ENCODE results near the gene LIN37.
"Not testable (repeated sequence)": the region's sequence is repeated elsewhere in the genome, so short reads cannot be mapped to it uniquely, and the experiment has no call there.

The LIN37 gene

DNA sequence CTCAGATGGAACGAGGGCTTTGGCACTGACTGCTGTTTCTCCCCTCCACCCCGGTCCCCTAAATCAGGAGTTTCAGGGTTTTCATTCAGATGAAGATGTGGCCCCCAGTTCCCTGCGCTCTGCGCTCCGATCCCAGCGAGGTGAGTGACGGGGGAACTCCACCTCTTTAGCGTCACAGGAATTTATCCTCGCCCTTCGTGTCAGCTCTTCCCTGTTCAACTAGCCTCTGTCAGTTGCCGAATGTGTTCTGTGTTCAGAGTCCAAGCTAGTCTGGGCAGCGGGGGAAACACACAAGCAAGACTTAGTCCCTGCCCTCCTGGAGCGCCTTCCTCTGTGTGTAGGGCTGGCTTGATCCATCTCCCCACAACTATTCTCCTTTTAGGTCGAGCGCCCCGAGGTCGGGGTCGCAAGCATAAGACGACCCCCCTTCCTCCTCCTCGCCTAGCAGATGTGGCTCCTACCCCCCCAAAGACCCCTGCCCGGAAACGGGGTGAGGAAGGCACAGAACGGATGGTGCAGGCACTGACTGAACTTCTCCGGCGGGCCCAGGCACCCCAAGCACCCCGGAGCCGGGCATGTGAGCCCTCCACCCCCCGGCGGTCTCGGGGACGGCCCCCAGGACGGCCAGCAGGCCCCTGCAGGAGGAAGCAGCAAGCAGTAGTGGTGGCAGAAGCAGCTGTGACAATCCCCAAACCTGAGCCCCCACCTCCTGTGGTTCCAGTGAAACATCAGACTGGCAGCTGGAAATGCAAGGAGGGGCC lies 28.8 kb upstream of the LIN37 start:
- no peak for DNase-seq (ENCODE audit: low read depth)

DNA sequence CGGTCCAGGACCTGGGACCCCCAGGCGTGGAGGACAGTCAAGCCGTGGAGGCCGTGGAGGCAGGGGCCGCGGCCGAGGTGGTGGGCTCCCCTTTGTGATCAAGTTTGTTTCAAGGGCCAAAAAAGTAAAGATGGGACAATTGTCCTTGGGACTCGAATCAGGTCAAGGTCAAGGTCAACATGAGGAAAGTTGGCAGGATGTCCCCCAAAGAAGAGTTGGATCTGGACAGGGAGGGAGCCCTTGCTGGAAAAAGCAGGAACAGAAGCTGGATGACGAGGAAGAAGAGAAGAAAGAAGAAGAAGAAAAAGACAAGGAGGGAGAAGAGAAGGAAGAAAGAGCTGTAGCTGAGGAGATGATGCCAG lies 28.2 kb upstream of the LIN37 start:
- no peak for DNase-seq (ENCODE audit: low read depth)

DNA sequence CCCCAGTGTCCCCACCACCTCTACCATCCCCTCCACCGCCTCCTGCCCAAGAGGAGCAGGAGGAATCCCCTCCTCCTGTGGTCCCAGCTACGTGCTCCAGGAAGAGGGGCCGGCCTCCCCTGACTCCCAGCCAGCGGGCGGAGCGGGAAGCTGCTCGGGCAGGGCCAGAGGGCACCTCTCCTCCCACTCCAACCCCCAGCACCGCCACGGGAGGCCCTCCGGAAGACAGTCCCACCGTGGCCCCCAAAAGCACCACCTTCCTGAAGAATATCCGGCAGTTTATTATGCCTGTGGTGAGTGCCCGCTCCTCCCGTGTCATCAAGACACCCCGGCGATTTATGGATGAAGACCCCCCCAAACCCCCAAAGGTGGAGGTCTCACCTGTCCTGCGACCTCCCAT lies 27.7 kb upstream of the LIN37 start:
- DNase-seq (ENCODE audit: low read depth): no peak

DNA sequence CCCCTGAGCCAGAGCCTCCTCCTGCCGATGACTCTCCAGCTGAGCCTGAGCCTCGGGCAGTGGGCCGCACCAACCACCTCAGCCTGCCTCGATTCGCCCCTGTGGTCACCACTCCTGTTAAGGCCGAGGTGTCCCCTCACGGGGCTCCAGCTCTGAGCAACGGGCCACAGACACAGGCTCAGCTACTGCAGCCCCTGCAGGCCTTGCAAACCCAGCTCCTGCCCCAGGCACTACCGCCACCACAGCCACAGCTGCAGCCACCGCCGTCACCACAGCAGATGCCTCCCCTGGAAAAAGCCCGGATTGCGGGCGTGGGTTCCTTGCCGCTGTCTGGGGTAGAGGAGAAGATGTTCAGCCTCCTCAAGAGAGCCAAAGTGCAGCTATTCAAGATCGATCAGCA lies 27.0 kb upstream of the LIN37 start:
- DNase-seq (ENCODE audit: low read depth): no peak

DNA sequence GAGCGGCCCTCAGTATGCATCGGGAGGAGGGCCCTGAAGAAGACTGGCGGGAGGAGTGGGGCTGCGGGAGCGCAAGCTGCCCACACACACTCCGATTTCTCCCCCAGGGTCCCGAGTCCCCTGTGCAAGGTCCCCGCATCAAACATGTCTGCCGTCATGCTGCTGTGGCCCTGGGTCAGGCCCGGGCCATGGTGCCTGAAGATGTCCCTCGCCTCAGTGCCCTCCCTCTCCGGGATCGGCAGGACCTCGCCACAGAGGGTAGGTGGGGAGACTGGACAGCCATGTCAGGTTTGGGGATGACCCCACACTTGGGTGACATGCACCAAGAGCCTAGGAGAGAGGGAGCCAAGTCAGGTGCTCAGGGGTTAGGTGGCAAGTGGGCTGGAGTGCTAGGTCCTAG lies 25.9 kb upstream of the LIN37 start:
- no peak for DNase-seq (ENCODE audit: low read depth)

DNA sequence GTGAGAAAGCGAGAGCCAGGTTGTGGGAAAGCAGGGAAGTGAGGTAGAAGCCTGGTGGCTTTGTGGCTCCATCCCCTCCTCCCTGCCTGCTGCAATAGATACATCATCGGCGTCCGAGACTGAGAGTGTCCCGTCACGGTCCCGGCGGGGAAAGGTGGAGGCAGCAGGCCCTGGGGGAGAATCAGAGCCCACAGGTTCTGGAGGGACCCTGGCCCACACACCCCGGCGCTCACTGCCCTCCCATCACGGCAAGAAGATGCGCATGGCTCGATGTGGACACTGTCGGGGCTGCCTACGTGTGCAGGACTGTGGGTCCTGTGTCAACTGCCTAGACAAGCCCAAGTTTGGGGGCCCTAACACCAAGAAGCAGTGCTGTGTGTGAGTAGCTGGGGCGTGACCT lies 25.5 kb upstream of the LIN37 start:
- DNase-seq (ENCODE audit: low read depth): no peak

DNA sequence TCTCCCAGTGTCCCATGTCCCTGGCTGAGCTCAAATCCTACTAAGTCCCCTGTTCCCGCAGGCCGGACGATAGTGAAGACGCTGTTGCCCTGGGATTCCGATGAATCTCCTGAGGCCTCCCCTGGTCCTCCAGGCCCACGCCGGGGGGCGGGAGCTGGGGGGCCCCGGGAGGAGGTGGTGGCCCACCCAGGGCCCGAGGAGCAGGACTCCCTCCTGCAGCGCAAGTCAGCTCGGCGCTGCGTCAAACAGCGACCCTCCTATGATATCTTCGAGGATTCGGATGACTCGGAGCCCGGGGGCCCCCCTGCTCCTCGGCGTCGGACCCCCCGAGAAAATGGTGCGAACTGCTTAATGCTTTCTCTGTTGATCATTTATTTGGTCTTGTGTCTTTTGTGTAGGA lies 24.7 kb upstream of the LIN37 start:
- DNase-seq (ENCODE audit: low read depth): no peak

DNA sequence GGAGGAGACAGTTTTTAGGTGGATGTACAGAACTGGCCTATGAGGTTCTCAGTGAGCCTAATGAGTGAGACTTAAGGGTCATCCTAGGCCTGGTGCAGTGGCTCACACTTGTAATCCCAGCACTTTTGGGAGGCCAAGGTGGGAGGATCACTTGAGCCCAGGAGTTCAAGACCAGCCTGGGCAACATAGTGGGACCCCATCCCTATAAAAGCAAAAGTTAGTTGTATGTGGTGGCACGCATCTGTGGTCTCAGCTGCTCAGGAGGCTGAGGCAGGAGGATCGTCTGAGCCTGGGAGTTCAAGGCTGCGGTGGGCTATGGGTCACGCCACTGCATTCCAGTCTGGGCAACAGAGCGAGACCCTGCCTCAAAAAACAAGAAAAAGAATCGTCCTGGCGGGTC lies 24.2 kb upstream of the LIN37 start:
- DNase-seq (ENCODE audit: low read depth): not testable (repeated sequence)

DNA sequence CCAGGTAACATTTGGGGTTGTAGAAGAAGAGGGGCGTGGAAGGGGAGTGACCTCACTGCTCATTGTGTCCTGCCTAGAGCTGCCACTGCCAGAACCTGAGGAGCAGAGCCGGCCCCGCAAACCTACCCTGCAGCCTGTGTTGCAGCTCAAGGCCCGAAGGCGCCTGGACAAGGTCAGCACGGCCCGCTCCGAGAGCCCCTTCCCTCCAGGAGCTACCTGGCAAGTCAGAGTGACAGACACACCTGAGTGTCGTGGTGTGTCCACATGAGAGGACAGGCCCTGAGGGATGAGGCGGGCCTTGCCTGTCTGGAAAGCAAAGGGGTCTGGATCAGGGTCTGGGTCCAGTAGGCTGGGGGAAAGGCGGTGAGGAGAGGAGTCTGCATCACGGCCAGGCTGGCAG lies 23.8 kb upstream of the LIN37 start:
- no peak for DNase-seq (ENCODE audit: low read depth)

DNA sequence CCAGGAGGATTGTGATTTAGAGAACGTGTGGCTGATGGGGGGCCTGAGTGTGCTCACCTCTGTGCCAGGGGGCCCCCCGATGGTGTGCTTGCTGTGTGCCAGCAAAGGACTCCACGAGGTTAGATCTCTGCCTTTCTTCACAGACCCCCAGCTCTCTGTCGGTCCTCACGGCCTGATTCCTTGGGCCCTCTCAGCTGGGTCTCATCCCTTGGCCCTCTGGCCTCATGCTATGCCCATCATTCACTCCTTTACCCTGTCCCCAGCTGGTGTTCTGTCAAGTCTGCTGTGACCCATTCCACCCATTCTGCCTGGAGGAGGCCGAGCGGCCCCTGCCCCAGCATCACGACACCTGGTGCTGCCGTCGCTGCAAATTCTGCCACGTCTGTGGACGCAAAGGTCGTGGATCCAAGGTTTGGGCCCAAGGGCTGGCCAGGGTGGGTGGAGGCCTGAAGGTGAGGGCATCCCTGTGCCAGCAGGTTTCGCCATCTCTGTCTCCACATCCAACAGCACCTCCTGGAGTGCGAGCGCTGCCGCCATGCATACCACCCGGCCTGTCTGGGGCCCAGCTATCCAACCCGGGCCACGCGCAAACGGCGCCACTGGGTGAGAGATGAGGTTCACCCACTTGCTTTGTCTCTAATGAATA lies 23.0 kb upstream of the LIN37 start:
- DNase-seq (ENCODE audit: low read depth): no peak

DNA sequence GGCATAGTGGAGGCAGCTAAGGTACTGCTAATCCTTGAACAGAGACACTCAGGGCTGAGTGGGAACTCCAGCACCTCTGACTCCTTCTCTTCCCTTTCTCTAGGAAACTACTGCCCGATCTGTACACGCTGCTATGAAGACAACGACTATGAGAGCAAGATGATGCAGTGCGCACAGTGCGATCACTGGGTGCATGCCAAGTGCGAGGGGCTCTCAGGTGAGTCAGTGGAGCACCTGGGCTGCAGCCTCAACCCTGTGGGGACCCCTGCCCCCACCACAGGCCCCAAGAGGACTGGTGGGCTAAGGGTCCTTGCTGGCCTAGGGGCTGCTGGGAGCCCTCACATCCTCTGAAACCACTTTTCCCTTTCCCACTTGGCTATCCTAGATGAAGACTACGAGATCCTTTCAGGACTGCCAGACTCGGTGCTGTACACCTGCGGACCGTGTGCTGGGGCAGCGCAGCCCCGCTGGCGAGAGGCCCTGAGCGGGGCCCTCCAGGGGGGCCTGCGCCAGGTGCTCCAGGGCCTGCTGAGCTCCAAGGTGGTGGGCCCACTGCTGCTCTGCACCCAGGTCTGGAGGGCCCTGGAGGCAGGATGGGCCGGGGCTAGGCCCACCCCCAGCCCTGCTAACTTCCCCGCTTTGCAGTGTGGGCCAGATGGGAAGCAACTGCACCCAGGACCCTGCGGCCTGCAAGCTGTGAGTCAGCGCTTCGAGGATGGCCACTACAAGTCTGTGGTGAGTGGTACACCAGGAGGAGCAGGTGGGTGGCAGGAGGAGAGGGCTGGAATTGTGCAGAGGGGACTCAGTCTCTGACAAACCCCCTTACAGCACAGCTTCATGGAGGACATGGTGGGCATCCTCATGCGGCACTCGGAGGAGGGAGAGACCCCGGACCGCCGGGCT lies 21.1 kb upstream of the LIN37 start:
- no peak for DNase-seq (ENCODE audit: low read depth)

DNA sequence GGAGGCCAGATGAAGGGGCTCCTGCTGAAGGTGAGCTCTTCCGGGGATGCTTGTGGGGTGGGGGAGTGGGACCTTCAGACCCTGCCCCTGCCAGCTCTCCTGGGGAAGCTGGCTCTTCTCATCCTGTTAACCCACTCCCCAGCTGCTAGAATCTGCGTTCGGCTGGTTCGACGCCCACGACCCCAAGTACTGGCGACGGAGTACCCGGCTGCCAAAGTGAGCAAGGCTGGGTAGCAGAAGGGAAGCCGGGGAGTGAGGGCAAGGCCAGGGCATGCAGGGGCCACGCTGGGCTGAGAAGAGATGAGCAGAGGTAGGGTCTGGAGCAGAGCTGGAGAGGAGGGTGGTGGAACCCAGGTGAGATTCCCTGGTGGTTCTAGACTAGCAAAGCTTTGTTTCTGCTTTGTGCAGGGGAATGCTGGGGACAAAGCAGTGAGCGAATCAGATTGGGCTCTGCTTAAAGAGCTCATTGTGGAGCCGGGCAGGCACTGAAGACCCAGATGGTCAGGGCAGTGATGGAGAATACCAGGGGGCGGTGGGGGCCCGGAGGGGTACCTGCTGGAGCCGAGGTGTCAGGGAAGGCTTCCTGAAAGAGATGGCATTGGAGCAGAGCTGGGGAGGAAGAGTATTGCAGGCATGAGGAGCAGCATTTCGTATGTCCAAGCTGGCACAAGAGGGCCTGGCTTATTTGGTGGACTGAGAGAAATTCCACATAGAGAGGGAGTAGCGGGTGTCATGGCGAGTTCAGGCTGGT lies 20.2 kb upstream of the LIN37 start:
- no peak for DNase-seq (ENCODE audit: low read depth)

DNA sequence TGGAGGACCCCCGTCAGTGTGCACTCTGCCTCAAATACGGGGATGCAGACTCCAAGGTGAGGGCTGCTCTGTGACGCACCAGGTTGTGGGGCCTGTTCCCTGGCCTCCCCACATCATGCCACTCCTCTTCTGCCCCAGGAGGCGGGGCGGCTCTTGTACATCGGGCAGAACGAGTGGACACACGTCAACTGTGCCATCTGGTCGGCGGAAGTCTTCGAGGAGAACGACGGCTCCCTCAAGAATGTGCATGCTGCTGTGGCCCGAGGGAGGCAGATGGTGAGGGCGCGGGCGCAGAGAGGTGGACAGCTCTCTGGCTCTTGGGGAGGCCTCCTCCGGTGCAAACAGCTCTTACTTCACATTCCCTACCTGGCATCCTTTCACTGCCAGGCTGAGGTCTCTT lies 19.4 kb upstream of the LIN37 start:
- DNase-seq (ENCODE audit: low read depth): no peak

DNA sequence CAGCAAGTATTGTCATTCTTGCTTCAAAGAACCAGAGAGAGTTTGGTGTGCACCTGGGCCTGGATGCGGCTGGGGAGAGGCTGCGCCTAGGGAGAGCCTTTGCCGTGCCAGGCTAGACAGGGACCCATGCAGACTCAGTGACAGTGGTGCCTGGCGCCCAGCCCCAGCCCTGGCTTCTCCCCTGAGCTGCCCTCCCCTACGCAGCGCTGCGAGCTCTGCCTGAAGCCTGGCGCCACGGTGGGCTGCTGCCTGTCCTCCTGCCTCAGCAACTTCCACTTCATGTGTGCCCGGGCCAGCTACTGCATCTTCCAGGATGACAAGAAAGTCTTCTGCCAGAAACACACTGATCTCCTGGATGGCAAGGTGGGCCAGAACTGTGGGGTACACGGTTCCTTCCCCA lies 18.6 kb upstream of the LIN37 start:
- no peak for DNase-seq (ENCODE audit: low read depth)

DNA sequence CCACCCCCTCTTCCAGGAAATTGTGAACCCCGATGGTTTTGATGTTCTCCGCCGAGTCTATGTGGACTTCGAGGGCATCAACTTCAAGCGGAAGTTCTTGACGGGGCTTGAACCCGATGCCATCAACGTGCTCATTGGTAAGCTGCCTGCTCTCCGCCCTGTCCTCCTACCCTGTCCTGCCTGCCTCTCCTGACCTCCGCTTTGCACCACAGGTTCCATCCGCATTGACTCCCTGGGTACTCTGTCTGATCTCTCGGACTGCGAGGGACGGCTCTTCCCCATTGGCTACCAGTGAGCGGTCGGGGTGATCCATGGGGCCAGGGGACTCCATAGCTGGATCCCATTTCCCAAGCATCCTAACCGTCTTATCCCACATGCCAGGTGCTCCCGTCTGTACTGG lies 18.1 kb upstream of the LIN37 start:
- no peak for DNase-seq (ENCODE audit: low read depth)

DNA sequence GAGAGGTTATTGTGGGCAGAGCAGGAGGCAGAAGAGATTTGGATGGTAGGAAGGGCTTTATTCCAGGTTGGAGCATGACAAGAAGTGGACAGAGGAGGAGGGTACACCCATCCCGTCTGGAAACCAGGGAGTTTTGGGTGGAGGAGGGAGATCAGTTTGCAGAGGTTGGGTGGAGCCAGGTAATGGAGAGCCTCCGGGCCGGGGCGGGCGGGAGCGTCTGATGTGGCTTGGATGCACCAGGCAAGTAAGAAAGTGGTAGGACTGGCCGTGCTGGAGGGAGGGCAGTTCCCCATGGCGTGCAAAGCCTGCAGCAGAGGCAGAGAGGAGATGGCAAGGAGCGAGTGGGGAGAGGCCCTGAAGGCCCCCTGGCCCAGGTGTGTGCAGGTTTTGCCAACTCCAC lies 17.0 kb upstream of the LIN37 start:
- DNase-seq (ENCODE audit: low read depth): no peak

DNA sequence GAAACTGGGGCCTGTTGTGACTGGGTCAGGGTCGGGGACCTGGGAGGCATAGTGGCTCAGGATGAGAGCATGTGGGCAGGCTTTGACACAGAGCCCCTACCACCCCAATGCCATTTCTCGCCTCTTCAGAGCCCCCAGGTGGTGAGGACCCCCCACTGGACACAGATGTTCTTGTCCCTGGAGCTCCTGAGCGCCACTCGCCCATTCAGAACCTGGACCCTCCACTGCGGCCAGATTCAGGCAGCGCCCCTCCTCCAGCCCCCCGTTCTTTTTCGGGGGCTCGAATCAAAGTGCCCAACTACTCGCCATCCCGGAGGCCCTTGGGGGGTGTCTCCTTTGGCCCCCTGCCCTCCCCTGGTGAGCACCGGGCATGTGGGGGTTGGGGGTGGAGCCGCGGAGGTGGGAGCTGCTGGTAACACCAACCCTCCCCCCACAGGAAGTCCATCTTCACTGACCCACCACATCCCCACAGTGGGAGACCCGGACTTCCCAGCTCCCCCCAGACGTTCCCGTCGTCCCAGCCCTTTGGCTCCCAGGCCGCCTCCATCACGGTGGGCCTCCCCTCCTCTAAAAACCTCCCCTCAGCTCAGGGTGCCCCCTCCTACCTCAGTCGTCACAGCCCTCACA lies 16.5 kb upstream of the LIN37 start:
- DNase-seq (ENCODE audit: low read depth): no peak

DNA sequence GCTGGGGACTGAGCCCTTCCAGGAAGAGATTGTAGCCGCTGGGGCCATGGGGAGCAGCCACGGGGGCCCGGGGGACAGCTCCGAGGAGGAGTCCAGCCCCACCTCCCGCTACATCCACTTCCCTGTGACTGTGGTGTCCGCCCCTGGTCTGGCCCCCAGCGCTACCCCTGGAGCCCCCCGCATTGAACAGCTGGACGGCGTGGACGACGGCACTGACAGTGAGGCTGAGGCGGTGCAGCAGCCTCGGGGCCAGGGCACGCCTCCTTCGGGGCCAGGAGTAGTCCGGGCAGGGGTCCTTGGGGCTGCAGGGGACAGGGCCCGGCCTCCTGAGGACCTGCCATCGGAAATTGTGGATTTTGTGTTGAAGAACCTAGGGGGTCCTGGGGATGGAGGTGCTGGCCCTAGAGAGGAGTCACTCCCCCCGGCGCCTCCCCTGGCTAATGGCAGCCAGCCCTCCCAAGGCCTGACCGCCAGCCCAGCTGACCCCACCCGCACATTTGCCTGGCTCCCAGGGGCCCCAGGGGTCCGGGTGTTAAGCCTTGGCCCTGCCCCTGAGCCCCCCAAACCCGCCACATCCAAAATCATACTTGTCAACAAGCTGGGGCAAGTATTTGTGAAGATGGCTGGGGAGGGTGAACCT lies 15.7 kb upstream of the LIN37 start:
- DNase-seq (ENCODE audit: low read depth): no peak

DNA sequence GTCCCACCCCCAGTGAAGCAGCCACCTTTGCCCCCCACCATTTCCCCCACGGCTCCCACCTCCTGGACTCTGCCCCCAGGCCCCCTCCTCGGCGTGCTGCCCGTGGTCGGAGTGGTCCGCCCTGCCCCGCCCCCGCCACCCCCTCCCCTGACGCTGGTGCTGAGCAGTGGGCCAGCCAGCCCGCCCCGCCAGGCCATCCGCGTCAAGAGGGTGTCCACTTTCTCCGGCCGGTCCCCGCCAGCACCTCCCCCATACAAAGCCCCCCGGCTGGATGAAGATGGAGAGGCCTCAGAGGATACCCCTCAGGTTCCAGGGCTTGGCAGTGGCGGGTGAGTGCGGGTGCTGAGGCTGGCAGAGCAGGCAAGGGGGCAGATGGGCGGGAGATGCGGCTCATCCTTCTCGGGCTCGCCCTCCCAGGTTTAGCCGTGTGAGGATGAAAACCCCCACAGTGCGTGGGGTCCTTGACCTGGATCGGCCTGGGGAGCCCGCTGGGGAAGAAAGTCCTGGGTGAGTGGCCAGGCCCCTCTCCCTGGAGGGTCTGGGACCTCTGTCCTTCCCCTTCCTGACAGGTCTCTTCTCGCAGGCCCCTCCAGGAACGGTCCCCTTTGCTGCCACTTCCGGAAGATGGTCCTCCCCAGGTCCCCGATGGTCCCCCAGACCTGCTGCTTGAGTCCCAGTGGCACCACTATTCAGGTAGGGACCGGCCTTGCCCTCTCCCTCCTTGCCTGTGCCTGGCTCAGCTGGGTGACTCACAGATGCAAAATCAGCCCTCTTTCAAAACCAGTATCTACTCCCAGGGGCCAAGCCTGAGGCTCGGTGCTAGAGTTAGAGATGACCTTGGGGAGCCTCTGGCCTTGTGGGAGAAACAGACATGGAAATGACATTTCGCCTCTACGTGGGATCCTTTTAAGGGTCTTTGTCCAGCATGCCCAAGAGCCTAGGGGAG lies 14.9 kb upstream of the LIN37 start:
- DNase-seq (ENCODE audit: low read depth): no peak

DNA sequence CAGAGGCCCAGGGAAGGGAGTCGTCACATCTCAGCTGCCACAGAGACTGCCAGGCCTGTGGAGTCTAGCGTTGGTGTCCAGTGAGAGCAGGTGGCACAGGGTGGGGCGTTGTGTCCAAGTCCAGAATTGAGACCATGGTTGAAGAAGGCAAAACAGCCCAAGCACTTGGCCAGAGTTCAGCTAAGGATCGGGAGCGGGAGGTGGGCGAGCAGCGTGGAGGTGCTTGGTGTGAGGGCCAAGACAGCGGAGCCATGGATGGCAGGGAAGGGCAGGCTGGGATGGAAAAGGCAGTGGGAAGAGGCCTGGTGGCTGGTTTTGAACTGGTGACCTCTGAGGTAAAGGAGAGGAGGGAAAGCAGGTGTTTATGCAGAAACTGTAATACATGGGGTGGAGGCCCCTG lies 14.1 kb upstream of the LIN37 start:
- DNase-seq (ENCODE audit: low read depth): no peak
